GM12801 (cell line): Measurements from ENCODE around the gene HBG1.

Experiments used
- TF ChIP-seq, protein P1 (sequence below): IDR thresholded peaks from one replicate; pipeline ENCODE4 v1.5.1; 2011; ENCODE audit warnings: control low read depth; ENCODE audit not compliant: insufficient read length; ENCODE audit errors: extremely low read depth

Gene HBG1

DNA sequence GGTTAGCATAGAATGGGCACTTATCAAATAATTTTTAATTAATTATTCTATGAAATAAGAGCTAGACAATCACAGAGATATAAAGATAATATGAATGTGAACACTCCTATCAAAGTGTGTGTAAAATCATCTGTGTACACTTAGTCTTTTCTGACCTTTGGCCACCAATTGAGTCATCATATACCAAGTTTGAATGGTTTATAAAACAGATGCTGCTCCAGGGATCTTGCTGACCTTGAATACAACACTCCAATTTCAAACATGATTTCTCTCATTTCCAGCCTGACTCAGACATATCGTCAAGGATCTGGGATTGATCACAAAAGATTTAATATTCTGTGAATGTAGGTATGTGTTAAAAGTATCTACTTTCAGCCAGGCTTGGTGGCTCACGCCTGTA lies 46.3 kb downstream of the HBG1 start:
- TF ChIP-seq, protein P1, sequence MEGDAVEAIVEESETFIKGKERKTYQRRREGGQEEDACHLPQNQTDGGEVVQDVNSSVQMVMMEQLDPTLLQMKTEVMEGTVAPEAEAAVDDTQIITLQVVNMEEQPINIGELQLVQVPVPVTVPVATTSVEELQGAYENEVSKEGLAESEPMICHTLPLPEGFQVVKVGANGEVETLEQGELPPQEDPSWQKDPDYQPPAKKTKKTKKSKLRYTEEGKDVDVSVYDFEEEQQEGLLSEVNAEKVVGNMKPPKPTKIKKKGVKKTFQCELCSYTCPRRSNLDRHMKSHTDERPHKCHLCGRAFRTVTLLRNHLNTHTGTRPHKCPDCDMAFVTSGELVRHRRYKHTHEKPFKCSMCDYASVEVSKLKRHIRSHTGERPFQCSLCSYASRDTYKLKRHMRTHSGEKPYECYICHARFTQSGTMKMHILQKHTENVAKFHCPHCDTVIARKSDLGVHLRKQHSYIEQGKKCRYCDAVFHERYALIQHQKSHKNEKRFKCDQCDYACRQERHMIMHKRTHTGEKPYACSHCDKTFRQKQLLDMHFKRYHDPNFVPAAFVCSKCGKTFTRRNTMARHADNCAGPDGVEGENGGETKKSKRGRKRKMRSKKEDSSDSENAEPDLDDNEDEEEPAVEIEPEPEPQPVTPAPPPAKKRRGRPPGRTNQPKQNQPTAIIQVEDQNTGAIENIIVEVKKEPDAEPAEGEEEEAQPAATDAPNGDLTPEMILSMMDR, result no peak

GRCh38 chr11:5200582-5200981 lies 49.1 kb downstream of the HBG1 start, which contains the start of gene OR51V1:
TSS of gene OR51V1 (minus strand) at chr11:5200682. CDS start at chr11:5200682, 0 bp downstream.
- TF ChIP-seq, protein P1, result no peak

- TF ChIP-seq, protein P1, result no peak
Observed at GRCh38 chr11:5198285-5198684, 51.4 kb downstream of the HBG1 start.
